ENCODE measurements around the gene NECTIN1. TPM values are rescaled to one million over a fixed set of nuclear protein-coding genes. Genes with fewer than 3 reads are reported as not detected.

The NECTIN1 gene
- total and polyA plus RNA-seq, 2 of the 4 experiments (the other 2 are of a cell fraction) = 2.3 to 4.2 TPM

GRCh38 chr11:119772076-119772475, 43.1 kb upstream of the NECTIN1 start:
- Histone ChIP-seq H4K20me1 (ENCODE audit: insufficient read depth, low read length) (no peaks in the 10 kb centered on the region), H2BK5ac (ENCODE audit: low read depth, low read length, poor library complexity, severe bottlenecking) (no peak overlapping the region), H3K27me3 (ENCODE audit: control insufficient read depth, insufficient read depth, low read length) (peaks cover 2% of the 10 kb centered on the region), H4K5ac (ENCODE audit: low read depth, low read length) (no peak overlapping the region), H3K36me3 (ENCODE audit: control insufficient read depth, insufficient read depth, low read length) (no peaks in the 10 kb centered on the region), H3K27ac (ENCODE audit: insufficient read depth, low read length) (no peak overlapping the region), H3K79me1 (ENCODE audit: low read depth in 1 of 2, low read length in 2 of 2) (no peaks in the 10 kb centered on the region), H3K23ac (ENCODE audit: low read depth, low read length) (no peak overlapping the region), H2AK9ac (replicated peaks; ENCODE audit: low read depth, low read length, poor library complexity) (no peak overlapping the region), H4K91ac (ENCODE audit: insufficient read depth, low read depth, low read length) (no peak overlapping the region), H4K8ac (ENCODE audit: low read depth in 2 of 2, low read length in 2 of 2) (no peak overlapping the region), H3K9me1 (ENCODE audit: insufficient read depth, low read length) (no peaks in the 10 kb centered on the region), H2BK120ac (ENCODE audit: low read depth, low read length) (no peak overlapping the region), H3K4ac (ENCODE audit: low read depth, low read length) (no peak overlapping the region), H3K4me2 (ENCODE audit: low read depth, low read length) (no peak overlapping the region), H3K56ac (ENCODE audit: extremely low read depth, insufficient read depth, low read length) (no peak overlapping the region), H3K4me1 (ENCODE audit: control insufficient read depth, insufficient read depth, low read length) (no peaks in the 10 kb centered on the region), H2BK15ac (ENCODE audit: low read depth, low read length) (no peak overlapping the region), H3K18ac (ENCODE audit: low read depth, low read length) (no peak overlapping the region), H2AK5ac (ENCODE audit: low read depth, low read length) (no peak overlapping the region), H2BK20ac (ENCODE audit: low read depth, low read length) (no peak overlapping the region), H3K9ac (ENCODE audit: low read depth, low read length) (no peak overlapping the region), H3K4me3 (ENCODE audit: insufficient read depth, low read depth, low read length) (no peak overlapping the region), H3K14ac (replicated peaks; ENCODE audit: low read depth, low read length) (no peak overlapping the region), H3K9me3 (ENCODE audit: control insufficient read depth, insufficient read depth, low read length) (no peaks in the 10 kb centered on the region; the same call in 1 of the 2 replicates), H2AFZ (replicated peaks; ENCODE audit: low read length, poor library complexity) (no peak overlapping the region)
- TF ChIP-seq CHD1 (IDR thresholded peaks at IDR 0.05; ENCODE audit: low read depth, low read length) (no peak), SMC3 (IDR thresholded peaks at IDR 0.05; ENCODE audit: low read depth, low read length) (no peak), FOS (IDR thresholded peaks at IDR 0.05; ENCODE audit: low read depth, low read length) (no peak), RFX5 (IDR thresholded peaks at IDR 0.05; ENCODE audit: low read depth, low read length) (no peak), MAZ (IDR thresholded peaks at IDR 0.05; ENCODE audit: borderline replicate concordance, low read depth, low read length) (no peak), RAD21 (IDR thresholded peaks at IDR 0.05; ENCODE audit: low read length) (no peak), RCOR1 (IDR thresholded peaks at IDR 0.05; ENCODE audit: insufficient replicate concordance, low read length) (no peak), BHLHE40 (IDR thresholded peaks at IDR 0.05; ENCODE audit: low read depth, low read length) (no peak), CEBPB (IDR thresholded peaks at IDR 0.05; ENCODE audit: low read depth, low read length) (no peak), NFE2L2 (IDR thresholded peaks at IDR 0.05; ENCODE audit: low read depth, low read length) (no peak), CTCF (conservative IDR thresholded peaks at IDR 0.05; ENCODE audit: low read depth, low read length) (no peak), MXI1 (IDR thresholded peaks at IDR 0.05; ENCODE audit: borderline replicate concordance, low read depth, low read length) (no peak), ELK1 (IDR thresholded peaks at IDR 0.05; ENCODE audit: borderline replicate concordance, low read depth, low read length) (no peak), POLR2A (IDR thresholded peaks at IDR 0.05; ENCODE audit: low read depth, low read length) (no peak), MAFK (IDR thresholded peaks at IDR 0.05; ENCODE audit: low read depth, low read length) (no peak), USF2 (IDR thresholded peaks at IDR 0.05; ENCODE audit: low read depth, low read length) (no peak)
- in situ Hi-C loops (cut with MboI; ENCODE audit: low sequenced_read_pairs) = no loop called here
- DNase-seq (no peak), ATAC-seq (ENCODE audit: low read depth) (no peak)
- CTCF ChIA-PET = interaction anchor here (0.5 kb wide), 1 partner anchor 14 kb away, joined by 3 read pairs; no protein-coding TSS in a partner anchor
- intact Hi-C loops (cut with micrococcal nuclease) = no loop called here
- dilution Hi-C loops (cut with HindIII; ENCODE audit: low sequenced_read_pairs, unreplicated experiment) = no loop called here
- POLR2A ChIA-PET (ENCODE audit: unreplicated experiment) = no interaction called here
- BruUV-seq (replicated peaks) = no TSS peak

Measured in IMR-90 (cell line).